ENCODE data around the gene HTN1.
"Not testable (repeated sequence)": the region's sequence is repeated elsewhere in the genome, so short reads cannot be mapped to it uniquely, and the experiment has no call there.

DNA sequence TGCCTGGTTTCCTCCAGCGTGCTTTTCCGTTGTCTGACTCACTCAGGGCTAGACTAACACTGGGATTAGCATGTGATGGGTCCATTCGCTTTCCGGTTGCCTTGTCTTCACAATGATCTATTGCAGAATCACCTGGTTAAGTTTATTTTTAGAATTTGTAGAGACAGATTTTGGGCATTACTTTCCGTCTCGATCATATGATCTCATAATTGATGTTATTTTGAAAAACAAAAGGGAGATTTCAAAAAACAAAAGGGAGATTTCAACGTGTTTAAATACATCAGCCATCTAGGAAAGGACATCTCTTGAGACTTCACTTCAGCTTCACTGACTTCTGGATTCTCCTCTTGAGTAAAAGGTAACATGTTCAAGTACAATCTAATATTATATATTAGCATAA is 22.1 kb upstream of the HTN1 start, which contains the start of gene HTN3:
- not testable (repeated sequence) for TF ChIP-seq EZH2phosphoT487 (IDR thresholded peaks at IDR 0.05; ENCODE audit: borderline replicate concordance, low read depth, low read length)
- TF ChIP-seq, protein P1, sequence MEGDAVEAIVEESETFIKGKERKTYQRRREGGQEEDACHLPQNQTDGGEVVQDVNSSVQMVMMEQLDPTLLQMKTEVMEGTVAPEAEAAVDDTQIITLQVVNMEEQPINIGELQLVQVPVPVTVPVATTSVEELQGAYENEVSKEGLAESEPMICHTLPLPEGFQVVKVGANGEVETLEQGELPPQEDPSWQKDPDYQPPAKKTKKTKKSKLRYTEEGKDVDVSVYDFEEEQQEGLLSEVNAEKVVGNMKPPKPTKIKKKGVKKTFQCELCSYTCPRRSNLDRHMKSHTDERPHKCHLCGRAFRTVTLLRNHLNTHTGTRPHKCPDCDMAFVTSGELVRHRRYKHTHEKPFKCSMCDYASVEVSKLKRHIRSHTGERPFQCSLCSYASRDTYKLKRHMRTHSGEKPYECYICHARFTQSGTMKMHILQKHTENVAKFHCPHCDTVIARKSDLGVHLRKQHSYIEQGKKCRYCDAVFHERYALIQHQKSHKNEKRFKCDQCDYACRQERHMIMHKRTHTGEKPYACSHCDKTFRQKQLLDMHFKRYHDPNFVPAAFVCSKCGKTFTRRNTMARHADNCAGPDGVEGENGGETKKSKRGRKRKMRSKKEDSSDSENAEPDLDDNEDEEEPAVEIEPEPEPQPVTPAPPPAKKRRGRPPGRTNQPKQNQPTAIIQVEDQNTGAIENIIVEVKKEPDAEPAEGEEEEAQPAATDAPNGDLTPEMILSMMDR (conservative IDR thresholded peaks at IDR 0.05; ENCODE audit: low read length): not testable (repeated sequence)

Data from OCI-LY7 (cell line).